SH-SY5Y (cell line): Measurements from ENCODE around the gene KLHL17.

ENCODE experiments used
- GATA2 ChIP-seq: IDR thresholded peaks from 2 replicates; pipeline ENCODE4 v1.6.1; 2011; ENCODE audit warnings: mild to moderate bottlenecking, low read depth, low read length
- GATA3 ChIP-seq: IDR thresholded peaks from 2 replicates; pipeline ENCODE4 v1.6.1; 2011; ENCODE audit warnings: low read depth, mild to moderate bottlenecking, low read length, moderate library complexity

The KLHL17 gene

GRCh38 chr1:960363-961131 is at the start of gene KLHL17:
KLHL17 (plus strand) TSS chr1:960584; CDS start chr1:960694, 110 bp downstream.
- TF ChIP-seq GATA2 (no peak), GATA3 (no peak)

GRCh38 chr1:910881-911721 is 49.3 kb upstream of the KLHL17 start:
- TF ChIP-seq GATA3 (no peak), GATA2 (no peak)

GRCh38 chr1:911875-912739 is 48.3 kb upstream of the KLHL17 start:
- TF ChIP-seq GATA2 (no peak), GATA3 (no peak)

GRCh38 chr1:912740-913301 is 47.6 kb upstream of the KLHL17 start:
- TF ChIP-seq GATA3 (no peak), GATA2 (no peak)

- TF ChIP-seq GATA2 (no peak), GATA3 (no peak)
Observed at GRCh38 chr1:913491-914130, 46.8 kb upstream of the KLHL17 start.

- TF ChIP-seq GATA2 (no peak), GATA3 (no peak)
Observed at GRCh38 chr1:914131-914890, 46.1 kb upstream of the KLHL17 start.

GRCh38 chr1:914891-915280 is 45.5 kb upstream of the KLHL17 start:
- TF ChIP-seq GATA3 (no peak), GATA2 (no peak)

- no peak for TF ChIP-seq GATA3
- TF ChIP-seq GATA2, result no peak
Observed at GRCh38 chr1:915295-916172, 44.9 kb upstream of the KLHL17 start.

GRCh38 chr1:916173-917075 is 44.0 kb upstream of the KLHL17 start:
- TF ChIP-seq GATA2 (peak; percentile 98), GATA3 (no peak)

GRCh38 chr1:917076-917459 is 43.3 kb upstream of the KLHL17 start:
- TF ChIP-seq GATA2 (no peak), GATA3 (no peak)

- no peak for TF ChIP-seq GATA3
- peak; percentile 93 for TF ChIP-seq GATA2
Observed at GRCh38 chr1:917466-918091, 42.8 kb upstream of the KLHL17 start.
